B cell (primary cell): ENCODE measurements around the gene TSPAN33. TPM values are rescaled to one million over a fixed set of nuclear protein-coding genes. Genes with fewer than 3 reads are reported as not detected.
A peak's percentile ranks its signal among the peaks of the same experiment; 100 is the strongest.

Experiments
- ATAC-seq: fragments of 200-7000 bp; cut with Tn5 transposase; one replicate; pipeline ENCODE4 v1.10.0; 2021; ENCODE audit warnings: low read depth, mild to moderate bottlenecking, moderate number of reproducible peaks, moderate library complexity
- CTCF ChIA-PET: fragments of 350-600 bp; sonication (Branson Sonifier 250); formaldehyde crosslinking; loops from one replicate; lab custom pipeline; 2021; ENCODE audit warnings: antibody characterized with exemption, inconsistent platforms; lab: Charles Lee
- POLR2A ChIA-PET: fragments of 350-600 bp; sonication (Branson Sonifier 250); formaldehyde crosslinking; loops from one replicate; lab custom pipeline; 2021; ENCODE audit warnings: antibody characterized with exemption; lab: Charles Lee
- DNase-seq: peaks from one replicate; pipeline ENCODE4 v3.0.0; 2013
- H2AFZ ChIP-seq: 2 replicates; pipeline ENCODE4 v1.6.1; 2012; ENCODE audit warnings: mild to moderate bottlenecking, low read depth, low read length; ENCODE audit not compliant: insufficient read depth, poor library complexity, severe bottlenecking
- H3K27ac ChIP-seq, 2 donors: 1 replicate in 1 of 2; 2 replicates in 1 of 2; pipeline ENCODE4 v1.5.1; 2012 to 2013; ENCODE audit warnings: low read length in 2 of 2, mild to moderate bottlenecking in 2 of 2, moderate library complexity in 1 of 2
- H3K27me3 ChIP-seq, 4 experiments: fragments of 200-600 bp in 1 of 4; sonication (generic) in 1 of 4; replicated peaks in 1 of 4; 1 replicate in 2 of 4; 2 replicates in 2 of 4; pipeline versions ENCODE4 v1.6.1 to v1.7.0; 2013 to 2016; ENCODE audit warnings: low read length in 3 of 4, mild to moderate bottlenecking in 2 of 4, mixed read lengths in 1 of 4, moderate library complexity in 1 of 4; ENCODE audit not compliant: insufficient read depth in 4 of 4, control insufficient read depth in 3 of 4; ENCODE audit errors: control extremely low read depth in 1 of 4
- H3K36me3 ChIP-seq, 2 experiments: replicated peaks in 1 of 2; 1 replicate in 1 of 2; 2 replicates in 1 of 2; pipeline versions ENCODE4 v1.6.1 to v1.7.1; 2013; ENCODE audit warnings: low read length in 1 of 2; ENCODE audit not compliant: insufficient read depth in 2 of 2, control insufficient read depth in 1 of 2; ENCODE audit errors: control extremely low read depth in 1 of 2, extremely low read depth in 1 of 2
- H3K4me1 ChIP-seq, 2 donors: fragments of 200-600 bp in 1 of 2; sonication (generic) in 1 of 2; 1 replicate in 1 of 2; 2 replicates in 1 of 2; pipeline versions ENCODE4 v1.5.1 to v1.6.1; 2013 to 2017; ENCODE audit warnings: low read length in 2 of 2; ENCODE audit not compliant: control insufficient read depth in 2 of 2, insufficient read depth in 2 of 2
- H3K4me2 ChIP-seq: replicated peaks from 2 replicates; pipeline ENCODE3; 2012; ENCODE audit warnings: mild to moderate bottlenecking, low read depth, low read length; ENCODE audit not compliant: poor library complexity, severe bottlenecking
- H3K4me3 ChIP-seq, 5 experiments: fragments of 200-600 bp in 1 of 5; sonication (generic) in 1 of 5; 1 replicate in 3 of 5; 2 replicates in 2 of 5; pipeline versions ENCODE4 v1.5.1 to v1.7.0; 2011 to 2016; ENCODE audit warnings: low read length in 4 of 5, mild to moderate bottlenecking in 4 of 5, low read depth in 2 of 5, control low read depth in 1 of 5, moderate library complexity in 1 of 5; ENCODE audit not compliant: insufficient read depth in 1 of 5; ENCODE audit errors: control extremely low read depth in 1 of 5, extremely low read depth in 1 of 5
- H3K79me2 ChIP-seq: fragments of 200-600 bp; sonication (generic); one replicate; pipeline ENCODE4 v1.6.0; 2016; ENCODE audit warnings: low read length; ENCODE audit not compliant: control insufficient read depth, insufficient read depth
- H3K9ac ChIP-seq: fragments of 200-600 bp; sonication (generic); 2 replicates; pipeline ENCODE4 v1.6.1; 2017; ENCODE audit warnings: mild to moderate bottlenecking, low read length, moderate library complexity
- H3K9me3 ChIP-seq, 3 donors: one replicate each; pipeline versions ENCODE4 v1.6.1 to v1.7.1; 2013; ENCODE audit warnings: low read length in 2 of 3; ENCODE audit not compliant: control insufficient read depth in 2 of 3, insufficient read depth in 1 of 3; ENCODE audit errors: control extremely low read depth in 1 of 3
- H4K20me1 ChIP-seq: 2 replicates; pipeline ENCODE4 v1.6.0; 2012; ENCODE audit warnings: mild to moderate bottlenecking, low read length; ENCODE audit not compliant: insufficient read depth, control insufficient read depth, poor library complexity, severe bottlenecking
- H3K27ac Mint-ChIP-seq: one replicate; pipeline ENCODE4 v1.8.0; 2021; ENCODE audit warnings: mixed read lengths
- H3K27me3 Mint-ChIP-seq: one replicate; pipeline ENCODE4 v1.8.0; 2021; ENCODE audit warnings: mixed read lengths
- H3K4me1 Mint-ChIP-seq: one replicate; pipeline ENCODE4 v1.8.0; 2021; ENCODE audit warnings: mixed read lengths
- H3K4me3 Mint-ChIP-seq: one replicate; pipeline ENCODE4 v1.8.0; 2021; ENCODE audit warnings: mixed read lengths
- H3K9me3 Mint-ChIP-seq: one replicate; pipeline ENCODE4 v1.8.0; 2022; ENCODE audit warnings: mixed read lengths; ENCODE audit not compliant: insufficient read depth
- CTCF ChIP-seq: fragments of 200-600 bp; IDR thresholded peaks from one replicate; pipeline ENCODE4 v1.8.0; 2022; ENCODE audit warnings: antibody characterized with exemption, mild to moderate bottlenecking
- EZH2 ChIP-seq: IDR thresholded peaks from 2 replicates; pipeline ENCODE4 v1.6.1; 2012; ENCODE audit warnings: borderline replicate concordance, low read depth, mild to moderate bottlenecking, moderate library complexity, low read length; ENCODE audit not compliant: insufficient read depth, poor library complexity, severe bottlenecking
- WGBS: methylation state at CpG from one replicate; pipeline ENCODE4 v1.1.5; 2013; ENCODE audit warnings: missing lambda C conversion rate; ENCODE audit not compliant: insufficient coverage; 5-methylcytosine and 5-hydroxymethylcytosine counted together
- intact Hi-C: fragments of 100-400 bp; cut with micrococcal nuclease; formaldehyde crosslinking; loops from one replicate; pipeline ENCODE4 v1.10.0; 2022
- polyA plus RNA-seq: library from polyadenylated mRNA; depleted of rRNA; stranded (reverse); fragments of >200 nt; gene quantifications from 2 replicates; pipeline ENCODE4 v1.2.3, GENCODE V29; 2012
- total RNA-seq, 2 donors: library from RNA; stranded (reverse); fragments of 120-200 nt in 1 of 2; gene quantifications; 1 replicate in 1 of 2; 2 replicates in 1 of 2; pipeline versions ENCODE4 v1.2.3 to v1.2.4, GENCODE V29; 2013 to 2022

Gene TSPAN33
- total and polyA plus RNA-seq, 2 donors (not counting 1 experiment from before 2014, with no cell fraction given): 111 TPM

- Histone ChIP-seq H3K9me3 (no peaks in the 10 kb centered on the region), H4K20me1 (peaks cover 5% of the 10 kb centered on the region), H3K27me3 (no peaks in the 10 kb centered on the region), H3K4me3 (peak overlapping the region; percentile 44 to 83 (median 64)), H3K36me3 (peaks cover 0 to 35% of the 10 kb centered on the region in 2 experiments), H3K4me2 (peak overlapping the region; percentile 94), H3K4me1 (peaks cover 24 to 30% of the 10 kb centered on the region in 2 donors), H2AFZ (peak overlapping the region; percentile 80), H3K27ac (peak overlapping the region; percentile 67 to 73), H3K9ac (peak overlapping the region; percentile 75), H3K79me2 (peaks cover 4% of the 10 kb centered on the region)
- peak; percentile 74 for ATAC-seq
- TF ChIP-seq EZH2 (no peak), CTCF (no peak)
- Mint-ChIP-seq H3K4me1 (peaks cover 47% of the 10 kb centered on the region), H3K9me3 (no peaks in the 10 kb centered on the region), H3K27ac (peak overlapping the region; percentile 94), H3K27me3 (no peaks in the 10 kb centered on the region), H3K4me3 (peak overlapping the region; percentile 92)
- ChIA-PET CTCF (interaction anchor here (1.0 to 11.9 kb wide), 4 partner anchors 23 to 79 kb away, joined by 3 to 118 read pairs (median 4); no protein-coding TSS in a partner anchor), POLR2A (interaction anchor here (1.3 kb wide), 1 partner anchor 9 kb away, joined by 3 read pairs; no protein-coding TSS in a partner anchor)
- peak; percentile 65 for DNase-seq
- WGBS: under 1% methylated on average over 44 of the region's 47 CpGs
- intact Hi-C loops: loop anchor here (1.0 to 2.0 kb wide), 3 partner anchors 22 to 78 kb away; no protein-coding TSS in a partner anchor
Observed at GRCh38 chr7:129169171-129169671, 24.7 kb downstream of the TSPAN33 start.

GRCh38 chr7:129169686-129170440, 25.4 kb downstream of the TSPAN33 start:
- ATAC-seq (peak; percentile 61), DNase-seq (peak; percentile 66)
- no peak for TF ChIP-seq EZH2
- no peak for TF ChIP-seq CTCF
- H3K36me3 ChIP-seq: peaks cover 0 to 29% of the 10 kb centered on the region in 2 experiments
- peak overlapping the region; percentile 44 to 83 (median 64) for H3K4me3 ChIP-seq
- H3K4me2 ChIP-seq: peak overlapping the region; percentile 94
- no peaks in the 10 kb centered on the region for H3K9me3 ChIP-seq
- H3K27ac ChIP-seq: peak overlapping the region; percentile 67 to 73
- no peaks in the 10 kb centered on the region for H3K27me3 ChIP-seq
- Mint-ChIP-seq H3K4me1 (peaks cover 47% of the 10 kb centered on the region), H3K9me3 (no peaks in the 10 kb centered on the region), H3K4me3 (peak overlapping the region; percentile 92), H3K27ac (peak overlapping the region; percentile 94), H3K27me3 (no peaks in the 10 kb centered on the region)
- ChIA-PET POLR2A (no interaction called here), CTCF (interaction anchor here (0.6 to 11.9 kb wide), 4 partner anchors 23 to 80 kb away, joined by 3 to 118 read pairs (median 4); no protein-coding TSS in a partner anchor)
- no peaks in the 10 kb centered on the region for H4K20me1 ChIP-seq
- peaks cover 24 to 30% of the 10 kb centered on the region in 2 donors for H3K4me1 ChIP-seq
- H2AFZ ChIP-seq: peak overlapping the region; percentile 80
- intact Hi-C loops: loop anchor here (1.0 to 2.0 kb wide), 3 partner anchors 21 to 79 kb away; no protein-coding TSS in a partner anchor
- H3K79me2 ChIP-seq: no peaks in the 10 kb centered on the region
- WGBS: 15% methylated on average over 11 of the region's 16 CpGs
- H3K9ac ChIP-seq: peak overlapping the region; percentile 75
